ENCODE data around the gene BRAP.
"Not testable (repeated sequence)": the region's sequence is repeated elsewhere in the genome, so short reads cannot be mapped to it uniquely, and the experiment has no call there.

The BRAP gene

DNA sequence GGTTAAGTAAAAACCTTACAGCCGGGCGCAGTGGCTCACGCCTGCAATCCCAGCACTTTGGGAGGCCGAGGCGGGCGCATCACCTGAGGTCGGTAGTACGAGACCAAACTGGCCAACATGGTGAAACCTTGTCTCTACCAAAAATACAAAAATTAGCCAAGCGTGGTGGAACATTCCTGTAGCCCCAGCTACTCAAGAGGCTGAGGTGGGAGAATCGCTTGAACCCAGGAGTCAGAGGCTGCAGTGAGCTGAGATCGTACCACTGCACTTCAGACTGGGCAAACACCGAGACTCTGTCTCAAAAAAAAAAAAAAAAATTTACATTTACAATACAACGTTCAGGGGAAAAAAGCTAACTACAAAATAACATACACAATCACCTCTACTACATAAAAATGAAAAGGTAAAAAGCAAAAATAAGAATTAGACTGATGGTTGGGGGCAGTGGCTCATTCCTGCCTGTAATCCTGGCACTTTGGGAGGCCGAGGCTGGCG lies 90.4 kb downstream of the BRAP start:
- CTCF ChIA-PET, result interaction anchor here (0.6 to 0.7 kb wide), 2 partner anchors 26 to 749 kb away, joined by 3 read pairs; partner anchors contain the start of gene CCDC63
- peaks cover 22% of the 10 kb centered on the region; the same call in 1 of the 2 replicates for H3K4me1 ChIP-seq (ENCODE audit: control insufficient read depth, insufficient read depth, low read length)
- POLR2A ChIA-PET; H3K36me3 ChIP-seq (ENCODE audit: control insufficient read depth in 2 of 2, insufficient read depth in 1 of 2, low read length in 2 of 2); H3K9me3 ChIP-seq (ENCODE audit: control insufficient read depth, insufficient read depth, low read depth, low read length); H3K4me3 ChIP-seq (ENCODE audit: low read depth, low read length); H3K27ac ChIP-seq (ENCODE audit: extremely low read depth, low read depth, low read length): not testable (repeated sequence)
- TF ChIP-seq, protein P1, sequence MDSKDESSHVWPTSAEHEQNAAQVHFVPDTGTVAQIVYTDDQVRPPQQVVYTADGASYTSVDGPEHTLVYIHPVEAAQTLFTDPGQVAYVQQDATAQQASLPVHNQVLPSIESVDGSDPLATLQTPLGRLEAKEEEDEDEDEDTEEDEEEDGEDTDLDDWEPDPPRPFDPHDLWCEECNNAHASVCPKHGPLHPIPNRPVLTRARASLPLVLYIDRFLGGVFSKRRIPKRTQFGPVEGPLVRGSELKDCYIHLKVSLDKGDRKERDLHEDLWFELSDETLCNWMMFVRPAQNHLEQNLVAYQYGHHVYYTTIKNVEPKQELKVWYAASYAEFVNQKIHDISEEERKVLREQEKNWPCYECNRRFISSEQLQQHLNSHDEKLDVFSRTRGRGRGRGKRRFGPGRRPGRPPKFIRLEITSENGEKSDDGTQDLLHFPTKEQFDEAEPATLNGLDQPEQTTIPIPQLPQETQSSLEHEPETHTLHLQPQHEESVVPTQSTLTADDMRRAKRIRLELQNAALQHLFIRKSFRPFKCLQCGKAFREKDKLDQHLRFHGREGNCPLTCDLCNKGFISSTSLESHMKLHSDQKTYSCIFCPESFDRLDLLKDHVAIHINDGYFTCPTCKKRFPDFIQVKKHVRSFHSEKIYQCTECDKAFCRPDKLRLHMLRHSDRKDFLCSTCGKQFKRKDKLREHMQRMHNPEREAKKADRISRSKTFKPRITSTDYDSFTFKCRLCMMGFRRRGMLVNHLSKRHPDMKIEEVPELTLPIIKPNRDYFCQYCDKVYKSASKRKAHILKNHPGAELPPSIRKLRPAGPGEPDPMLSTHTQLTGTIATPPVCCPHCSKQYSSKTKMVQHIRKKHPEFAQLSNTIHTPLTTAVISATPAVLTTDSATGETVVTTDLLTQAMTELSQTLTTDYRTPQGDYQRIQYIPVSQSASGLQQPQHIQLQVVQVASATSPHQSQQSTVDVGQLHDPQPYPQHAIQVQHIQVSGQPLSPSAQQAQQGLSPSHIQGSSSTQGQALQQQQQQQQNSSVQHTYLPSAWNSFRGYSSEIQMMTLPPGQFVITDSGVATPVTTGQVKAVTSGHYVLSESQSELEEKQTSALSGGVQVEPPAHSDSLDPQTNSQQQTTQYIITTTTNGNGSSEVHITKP (tag by site-specific recombination; IDR thresholded peaks at IDR 0.05), result peak; percentile 97
- TF ChIP-seq, protein P2, sequence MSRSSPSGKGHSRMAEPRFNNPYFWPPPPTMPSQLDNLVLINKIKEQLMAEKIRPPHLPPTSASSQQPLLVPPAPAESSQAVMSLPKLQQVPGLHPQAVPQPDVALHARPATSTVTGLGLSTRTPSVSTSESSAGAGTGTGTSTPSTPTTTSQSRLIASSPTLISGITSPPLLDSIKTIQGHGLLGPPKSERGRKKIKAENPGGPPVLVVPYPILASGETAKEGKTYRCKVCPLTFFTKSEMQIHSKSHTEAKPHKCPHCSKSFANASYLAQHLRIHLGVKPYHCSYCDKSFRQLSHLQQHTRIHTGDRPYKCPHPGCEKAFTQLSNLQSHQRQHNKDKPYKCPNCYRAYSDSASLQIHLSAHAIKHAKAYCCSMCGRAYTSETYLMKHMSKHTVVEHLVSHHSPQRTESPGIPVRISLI (tag by site-specific recombination; IDR thresholded peaks at IDR 0.05), result 0 out of 2 replicates have a peak, but pooled peaks have one; percentile 50
- TF ChIP-seq ZBTB17 (tag by site-specific recombination; IDR thresholded peaks at IDR 0.05), result peak; percentile 51
- peak; percentile 84 for TF ChIP-seq ZNF121 (tag by site-specific recombination; IDR thresholded peaks at IDR 0.05)
